Measurements from ENCODE around the gene SLC16A10.
"Not testable (repeated sequence)": the region's sequence is repeated elsewhere in the genome, so short reads cannot be mapped to it uniquely, and the experiment has no call there.

SLC16A10 gene

DNA sequence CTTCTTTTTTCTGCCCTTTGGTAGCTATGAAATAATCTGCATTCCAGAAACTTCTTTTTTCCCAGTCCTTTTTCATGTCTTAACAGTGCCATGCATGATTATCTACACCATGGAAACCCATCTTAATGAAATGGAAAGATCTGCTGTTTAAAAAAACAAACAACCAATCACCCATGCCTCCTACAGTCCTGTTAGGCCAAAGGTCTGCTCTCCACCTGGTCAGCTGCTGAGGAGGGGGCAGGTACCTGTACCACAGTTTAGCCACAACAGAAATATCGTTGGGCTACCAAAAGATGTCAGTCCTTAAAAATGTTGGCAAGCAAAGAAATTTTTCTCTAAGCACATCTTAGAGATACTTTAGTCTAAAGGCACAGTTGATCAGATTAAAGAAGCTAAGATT is 112.6 kb downstream of the SLC16A10 start:
- Histone ChIP-seq H3K4me1 (ENCODE audit: control insufficient read depth, insufficient read depth, low read length) (peaks cover 19% of the 10 kb centered on the region), H3K9ac (ENCODE audit: low read length) (no peak overlapping the region), H3K9me3 (ENCODE audit: control insufficient read depth, low read length) (no peaks in the 10 kb centered on the region), H3K27me3 (ENCODE audit: control insufficient read depth, insufficient read depth, low read length) (no peaks in the 10 kb centered on the region), H3K4me3 (ENCODE audit: low read length) (no peak overlapping the region), H3K36me3 (ENCODE audit: control insufficient read depth, insufficient read depth, low read length) (no peaks in the 10 kb centered on the region)

DNA sequence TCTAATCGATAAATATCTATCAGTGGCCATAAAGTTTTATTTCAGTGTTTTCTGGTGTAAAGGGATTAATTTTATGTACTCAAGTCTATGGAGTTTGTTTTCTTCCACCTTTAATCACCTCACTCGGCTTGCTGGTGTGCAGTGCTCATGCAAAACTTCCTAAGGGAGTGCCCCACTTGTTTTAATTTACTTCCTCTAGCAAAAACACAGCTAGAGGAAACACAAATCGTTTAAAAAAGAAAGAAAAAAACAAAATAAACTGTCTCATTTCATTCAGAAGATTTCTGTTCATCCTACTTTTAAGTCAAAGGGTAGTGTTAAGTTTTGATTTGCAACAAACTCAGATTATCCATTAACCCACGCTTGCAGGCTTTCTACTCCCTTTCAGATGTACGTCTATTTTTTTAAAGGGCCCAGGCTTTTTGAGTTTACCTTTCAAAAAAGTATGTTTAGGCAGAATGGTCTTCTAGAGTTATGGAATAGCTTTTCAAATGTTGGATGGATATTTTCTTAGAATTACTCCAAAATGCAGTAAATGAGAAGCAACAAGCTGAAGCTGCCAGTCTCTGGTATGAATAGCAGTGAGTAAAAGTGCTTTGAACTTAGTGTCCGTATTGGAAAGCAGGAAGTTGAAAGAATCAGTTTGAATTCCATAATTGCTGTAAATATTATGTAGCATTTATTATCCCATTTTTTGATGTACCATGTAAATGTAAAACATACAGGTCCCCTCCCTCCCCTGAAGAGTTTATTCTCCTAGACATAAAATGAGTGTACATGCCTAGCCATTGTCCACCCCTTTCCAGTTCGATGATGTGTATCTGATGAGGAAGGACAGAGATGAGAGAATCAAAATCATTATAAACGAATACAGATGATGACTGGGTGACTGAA is 113.3 kb downstream of the SLC16A10 start:
- no peak overlapping the region for H3K4me3 ChIP-seq (ENCODE audit: low read length)
- no peaks in the 10 kb centered on the region for H3K36me3 ChIP-seq (ENCODE audit: control insufficient read depth, insufficient read depth, low read length)
- H3K27me3 ChIP-seq (ENCODE audit: control insufficient read depth, insufficient read depth, low read length), result no peaks in the 10 kb centered on the region
- H3K9me3 ChIP-seq (ENCODE audit: control insufficient read depth, low read length), result no peaks in the 10 kb centered on the region
- H3K9ac ChIP-seq (ENCODE audit: low read length), result peak overlapping the region; percentile 36
- H3K4me1 ChIP-seq (ENCODE audit: control insufficient read depth, insufficient read depth, low read length), result peaks cover 14% of the 10 kb centered on the region

DNA sequence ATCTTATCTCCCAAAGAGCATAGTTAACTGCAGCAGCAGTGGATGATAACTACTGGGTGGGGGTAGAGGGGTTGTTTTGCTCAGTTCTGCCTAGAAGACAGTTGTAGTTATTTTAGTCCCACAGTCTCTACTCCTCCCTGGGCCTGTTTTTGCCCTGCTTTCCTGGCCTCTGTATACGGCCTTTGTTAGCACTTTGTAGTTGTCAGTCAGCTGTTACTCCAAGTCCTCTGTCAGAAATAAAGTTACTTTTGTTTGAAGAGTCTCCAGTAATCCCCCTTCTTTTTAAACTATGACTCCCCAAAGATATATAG is 113.9 kb downstream of the SLC16A10 start:
- H3K9me3 ChIP-seq (ENCODE audit: control insufficient read depth, low read length), result no peaks in the 10 kb centered on the region
- H3K4me1 ChIP-seq (ENCODE audit: control insufficient read depth, insufficient read depth, low read length), result peaks cover 10% of the 10 kb centered on the region
- no peak overlapping the region for H3K4me3 ChIP-seq (ENCODE audit: low read length)
- H3K27me3 ChIP-seq (ENCODE audit: control insufficient read depth, insufficient read depth, low read length), result no peaks in the 10 kb centered on the region
- no peaks in the 10 kb centered on the region for H3K36me3 ChIP-seq (ENCODE audit: control insufficient read depth, insufficient read depth, low read length)
- H3K9ac ChIP-seq (ENCODE audit: low read length), result no peak overlapping the region

DNA sequence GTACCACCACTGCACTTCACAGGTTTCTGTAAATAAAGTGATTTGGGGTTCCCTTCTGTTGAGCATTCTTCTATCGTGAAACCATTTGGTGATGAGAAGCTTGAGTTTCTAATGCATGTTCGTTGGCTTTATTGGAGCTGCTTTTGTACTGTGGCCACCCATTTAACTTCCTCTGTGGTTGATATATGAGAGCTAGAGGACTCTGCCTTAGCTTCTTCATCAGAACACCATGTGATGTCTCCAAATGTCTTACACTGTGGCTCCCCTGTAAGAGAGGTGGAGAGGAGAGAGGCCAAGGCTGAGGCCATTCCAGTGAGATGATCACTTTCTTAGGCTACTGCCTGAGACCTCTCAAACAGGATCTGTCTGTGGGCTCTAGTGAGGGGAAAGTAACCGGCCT is 114.5 kb downstream of the SLC16A10 start:
- Histone ChIP-seq H3K27me3 (ENCODE audit: control insufficient read depth, insufficient read depth, low read length) (no peaks in the 10 kb centered on the region), H3K4me3 (ENCODE audit: low read length) (no peak overlapping the region), H3K9me3 (ENCODE audit: control insufficient read depth, low read length) (no peaks in the 10 kb centered on the region), H3K36me3 (ENCODE audit: control insufficient read depth, insufficient read depth, low read length) (no peaks in the 10 kb centered on the region), H3K4me1 (ENCODE audit: control insufficient read depth, insufficient read depth, low read length) (peaks cover 10% of the 10 kb centered on the region), H3K9ac (ENCODE audit: low read length) (no peak overlapping the region)

DNA sequence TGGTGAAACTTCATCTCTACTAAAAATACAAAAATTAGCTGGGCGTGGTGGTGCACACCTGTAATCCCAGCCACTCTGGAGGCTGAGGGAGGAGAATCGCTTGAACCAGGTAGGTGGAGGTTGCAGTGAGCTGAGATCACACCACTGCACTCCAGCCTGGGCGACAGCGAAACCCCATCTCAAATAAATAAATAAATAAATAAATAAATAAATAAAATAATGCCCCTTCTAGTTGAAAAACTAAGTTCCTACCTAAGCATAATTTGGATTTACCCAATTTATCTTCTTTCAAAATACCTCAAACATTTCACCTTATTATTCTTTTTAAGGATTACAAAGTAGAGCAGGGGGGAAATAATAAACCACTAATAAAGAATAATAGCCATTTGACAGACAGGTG is 116.2 kb downstream of the SLC16A10 start:
- not testable (repeated sequence) for H3K27me3 ChIP-seq (ENCODE audit: control insufficient read depth, insufficient read depth, low read length); H3K4me3 ChIP-seq (ENCODE audit: low read length); H3K4me1 ChIP-seq (ENCODE audit: control insufficient read depth, insufficient read depth, low read length); H3K9ac ChIP-seq (ENCODE audit: low read length); H3K9me3 ChIP-seq (ENCODE audit: control insufficient read depth, low read length); H3K36me3 ChIP-seq (ENCODE audit: control insufficient read depth, insufficient read depth, low read length)

DNA sequence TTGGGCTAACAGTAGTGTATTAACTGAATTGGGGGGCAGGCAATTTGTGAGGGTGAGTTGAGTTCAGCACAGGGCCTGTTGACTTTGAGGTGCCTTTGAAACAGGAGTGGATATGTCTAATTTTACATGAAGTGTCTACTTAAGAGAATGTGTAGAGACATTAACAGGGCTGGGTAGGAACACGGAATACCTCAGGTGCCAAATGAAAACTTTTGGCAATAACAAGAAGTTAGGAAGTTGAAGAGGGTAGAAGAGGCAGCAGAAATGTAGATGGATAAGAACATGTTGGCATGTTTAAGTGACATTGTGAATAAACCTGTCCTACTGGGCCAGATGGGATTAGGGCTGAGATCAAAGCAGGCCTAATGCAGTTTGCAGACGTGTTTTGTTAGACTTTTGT is 117.0 kb downstream of the SLC16A10 start:
- peaks cover 10% of the 10 kb centered on the region for H3K4me1 ChIP-seq (ENCODE audit: control insufficient read depth, insufficient read depth, low read length)
- no peaks in the 10 kb centered on the region for H3K27me3 ChIP-seq (ENCODE audit: control insufficient read depth, insufficient read depth, low read length)
- H3K9ac ChIP-seq (ENCODE audit: low read length), result no peak overlapping the region
- no peaks in the 10 kb centered on the region for H3K9me3 ChIP-seq (ENCODE audit: control insufficient read depth, low read length)
- no peaks in the 10 kb centered on the region for H3K36me3 ChIP-seq (ENCODE audit: control insufficient read depth, insufficient read depth, low read length)
- H3K4me3 ChIP-seq (ENCODE audit: low read length), result no peak overlapping the region

DNA sequence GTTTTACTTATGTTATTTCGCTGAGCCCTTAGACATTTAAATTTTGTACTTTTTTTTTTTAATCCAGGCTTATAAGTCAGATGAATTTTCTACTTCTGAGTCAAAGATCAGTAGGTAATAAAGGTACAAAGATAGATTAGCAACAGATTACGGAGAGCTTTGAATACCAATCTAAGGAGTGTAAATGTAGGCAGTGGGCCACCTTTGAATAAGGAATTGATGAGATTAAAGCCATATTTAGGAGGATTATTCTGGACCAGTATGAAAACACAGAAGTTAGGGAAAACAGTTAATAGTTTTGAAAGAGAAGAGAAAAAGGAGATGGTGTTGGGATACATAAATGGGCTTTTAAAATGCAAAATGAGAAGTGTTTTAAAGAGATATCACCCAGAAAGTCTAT is 117.6 kb downstream of the SLC16A10 start:
- Histone ChIP-seq H3K36me3 (ENCODE audit: control insufficient read depth, insufficient read depth, low read length) (no peaks in the 10 kb centered on the region), H3K4me3 (ENCODE audit: low read length) (no peak overlapping the region), H3K4me1 (ENCODE audit: control insufficient read depth, insufficient read depth, low read length) (peaks cover 8% of the 10 kb centered on the region), H3K9me3 (ENCODE audit: control insufficient read depth, low read length) (no peaks in the 10 kb centered on the region), H3K27me3 (ENCODE audit: control insufficient read depth, insufficient read depth, low read length) (no peaks in the 10 kb centered on the region), H3K9ac (ENCODE audit: low read length) (no peak overlapping the region)

DNA sequence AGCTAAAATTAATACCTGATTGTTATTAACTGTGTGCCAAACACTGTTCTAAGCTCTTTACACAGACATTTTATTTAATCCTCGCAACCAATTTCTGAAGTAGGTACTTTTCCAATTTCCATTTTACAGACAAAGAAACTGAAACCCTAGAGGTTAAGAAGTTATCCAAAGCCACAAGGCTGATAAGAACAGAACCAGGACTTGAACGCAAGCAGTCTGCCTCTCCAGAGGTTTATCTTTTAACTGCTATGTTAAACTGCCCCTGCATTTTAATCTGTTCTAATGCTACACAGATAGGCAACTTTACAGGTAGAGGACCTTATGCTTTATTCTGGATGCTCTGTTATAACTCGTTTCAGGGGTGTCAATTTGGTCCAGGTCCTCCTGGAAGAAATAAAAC is 118.2 kb downstream of the SLC16A10 start:
- Histone ChIP-seq H3K4me3 (ENCODE audit: low read length) (no peak overlapping the region), H3K36me3 (ENCODE audit: control insufficient read depth, insufficient read depth, low read length) (no peaks in the 10 kb centered on the region), H3K9me3 (ENCODE audit: control insufficient read depth, low read length) (no peaks in the 10 kb centered on the region), H3K9ac (ENCODE audit: low read length) (no peak overlapping the region), H3K4me1 (ENCODE audit: control insufficient read depth, insufficient read depth, low read length) (peaks cover 2% of the 10 kb centered on the region), H3K27me3 (ENCODE audit: control insufficient read depth, insufficient read depth, low read length) (no peaks in the 10 kb centered on the region)

DNA sequence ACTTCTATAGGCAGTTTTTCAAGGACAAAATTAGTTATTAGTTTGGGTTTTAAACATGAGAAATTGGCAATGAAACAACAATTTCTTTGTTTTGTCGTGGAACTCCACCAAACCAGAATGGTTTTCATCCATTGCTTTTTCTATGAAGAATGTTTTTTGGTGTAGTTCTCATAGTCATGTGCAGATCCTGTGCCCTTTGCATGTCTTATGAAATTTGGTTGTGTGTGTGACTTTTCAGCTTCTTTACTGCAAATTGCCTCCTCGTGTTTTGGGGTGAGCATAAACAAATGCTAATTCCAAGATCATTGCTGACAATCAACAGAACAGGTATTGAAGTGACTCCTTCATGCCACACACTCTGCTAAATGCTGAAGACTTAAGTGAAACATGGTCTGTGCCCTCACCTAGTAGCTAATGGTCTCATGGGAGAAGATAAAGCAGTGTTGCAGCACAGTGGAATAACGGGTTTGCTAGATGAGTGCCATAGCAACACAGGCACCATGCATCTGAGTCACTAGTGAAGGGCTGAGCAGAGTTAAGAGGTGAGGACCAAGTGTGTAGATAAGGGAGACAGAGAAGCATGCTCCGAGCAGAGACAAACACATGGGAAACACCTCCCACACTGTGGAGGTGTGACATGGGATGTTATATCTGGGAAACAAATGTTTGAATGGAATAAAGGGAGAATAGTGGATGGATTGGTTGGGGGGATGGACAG is 120.0 kb downstream of the SLC16A10 start:
- Histone ChIP-seq H3K4me1 (ENCODE audit: control insufficient read depth, insufficient read depth, low read length) (no peaks in the 10 kb centered on the region), H3K27me3 (ENCODE audit: control insufficient read depth, insufficient read depth, low read length) (no peaks in the 10 kb centered on the region), H3K4me3 (ENCODE audit: low read length) (no peak overlapping the region), H3K9ac (ENCODE audit: low read length) (no peak overlapping the region), H3K36me3 (ENCODE audit: control insufficient read depth, insufficient read depth, low read length) (no peaks in the 10 kb centered on the region), H3K9me3 (ENCODE audit: control insufficient read depth, low read length) (no peaks in the 10 kb centered on the region)

DNA sequence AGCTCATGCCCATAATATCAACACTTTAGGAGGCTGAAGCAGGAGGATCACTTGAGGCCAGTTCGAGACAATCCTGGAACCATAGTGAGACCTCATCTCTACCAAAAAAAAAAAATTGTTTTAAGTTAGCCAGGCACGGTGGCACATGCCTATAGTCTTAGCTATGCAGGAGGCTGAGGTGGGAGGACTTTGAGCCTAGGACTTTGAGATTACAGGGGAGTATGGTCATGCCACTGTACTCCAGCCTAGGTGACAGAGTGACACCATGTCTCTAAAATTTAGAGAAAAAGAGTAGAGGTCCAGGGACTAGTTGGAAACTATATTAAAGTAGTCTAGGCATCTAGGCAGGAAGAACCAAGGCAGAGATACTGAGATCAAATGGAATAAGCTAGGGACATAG is 121.6 kb downstream of the SLC16A10 start:
- Histone ChIP-seq H3K9me3 (ENCODE audit: control insufficient read depth, low read length) (no peaks in the 10 kb centered on the region), H3K9ac (ENCODE audit: low read length) (no peak overlapping the region), H3K4me3 (ENCODE audit: low read length) (no peak overlapping the region), H3K27me3 (ENCODE audit: control insufficient read depth, insufficient read depth, low read length) (no peaks in the 10 kb centered on the region), H3K4me1 (ENCODE audit: control insufficient read depth, insufficient read depth, low read length) (no peaks in the 10 kb centered on the region), H3K36me3 (ENCODE audit: control insufficient read depth, insufficient read depth, low read length) (no peaks in the 10 kb centered on the region)

DNA sequence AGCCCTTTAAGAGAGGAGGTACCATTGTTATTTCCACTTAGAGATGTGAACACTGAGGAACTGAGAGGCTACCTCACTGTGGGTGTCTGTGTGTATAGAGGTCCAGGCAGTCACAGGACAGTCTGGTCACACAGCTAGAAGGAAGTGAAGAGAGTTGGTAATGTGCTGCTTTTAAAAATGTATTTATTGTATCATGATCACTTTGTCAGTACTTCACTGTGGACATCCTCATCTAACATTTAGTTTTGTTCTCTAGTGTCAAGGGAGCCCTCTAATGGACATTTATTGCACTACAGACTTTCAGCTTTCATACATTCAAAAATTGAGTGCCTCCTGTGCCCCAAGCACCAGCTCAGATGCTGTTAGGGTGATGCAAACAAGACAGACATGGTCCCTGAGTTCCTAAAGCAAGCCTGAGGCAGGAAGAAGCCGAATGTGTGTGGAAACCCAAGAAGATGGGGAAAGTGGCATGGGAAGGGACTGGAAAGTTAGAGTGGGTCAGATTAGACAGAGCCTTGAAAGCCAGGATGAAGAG is 123.0 kb downstream of the SLC16A10 start:
- Histone ChIP-seq H3K9ac (ENCODE audit: low read length) (no peak overlapping the region), H3K4me3 (ENCODE audit: low read length) (no peak overlapping the region), H3K9me3 (ENCODE audit: control insufficient read depth, low read length) (no peaks in the 10 kb centered on the region), H3K4me1 (ENCODE audit: control insufficient read depth, insufficient read depth, low read length) (no peaks in the 10 kb centered on the region), H3K36me3 (ENCODE audit: control insufficient read depth, insufficient read depth, low read length) (no peaks in the 10 kb centered on the region), H3K27me3 (ENCODE audit: control insufficient read depth, insufficient read depth, low read length) (no peaks in the 10 kb centered on the region)

DNA sequence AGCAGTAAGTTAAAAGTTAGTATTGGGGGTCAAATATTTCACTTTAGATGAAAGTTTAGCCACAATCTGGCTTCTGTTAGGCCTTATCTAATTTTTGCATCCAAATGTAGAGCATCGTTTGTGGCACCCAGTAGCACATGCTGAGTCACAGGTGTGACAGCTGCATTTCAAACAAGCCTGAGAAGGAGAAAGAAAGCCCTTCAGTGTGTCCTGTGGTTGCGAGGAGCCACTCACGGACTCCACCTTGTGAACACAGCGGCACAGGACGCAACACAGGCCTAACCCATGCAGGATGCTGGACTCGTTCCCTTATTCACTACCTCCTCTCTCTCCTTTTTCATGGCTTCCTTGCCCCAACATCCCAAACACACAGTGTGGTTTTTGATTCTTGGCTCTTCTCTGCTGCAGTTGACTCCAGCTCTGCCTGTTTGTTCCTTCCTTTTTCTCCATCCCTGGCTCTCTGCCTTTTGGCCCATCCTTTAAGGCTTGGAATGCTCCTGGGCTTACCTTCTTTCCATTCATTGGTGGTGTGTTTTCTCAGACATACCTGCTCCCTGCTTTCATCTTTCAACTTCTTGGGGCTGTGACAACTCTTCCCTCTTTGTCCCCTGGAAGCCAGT is 124.2 kb downstream of the SLC16A10 start:
- Histone ChIP-seq H3K9ac (ENCODE audit: low read length) (no peak overlapping the region), H3K27me3 (ENCODE audit: control insufficient read depth, insufficient read depth, low read length) (no peaks in the 10 kb centered on the region), H3K9me3 (ENCODE audit: control insufficient read depth, low read length) (no peaks in the 10 kb centered on the region), H3K36me3 (ENCODE audit: control insufficient read depth, insufficient read depth, low read length) (no peaks in the 10 kb centered on the region), H3K4me1 (ENCODE audit: control insufficient read depth, insufficient read depth, low read length) (no peaks in the 10 kb centered on the region), H3K4me3 (ENCODE audit: low read length) (no peak overlapping the region)

Data from mucosa of stomach (tissue), 1 donor.